Measurements from ENCODE around the gene MVB12B.

- TF ChIP-seq CTCF (IDR thresholded peaks at IDR 0.05 in 2 of 3, conservative IDR thresholded peaks at IDR 0.05 in 1 of 3; ENCODE audit: borderline replicate concordance in 1 of 3, insufficient read depth in 1 of 3, low read depth in 2 of 3, low read length in 2 of 3): no peak
- no peak for TF ChIP-seq POLR2A (IDR thresholded peaks at IDR 0.05; ENCODE audit: borderline replicate concordance, extremely low read depth, insufficient read depth, insufficient read length)
- TF ChIP-seq YY1 (IDR thresholded peaks at IDR 0.05; ENCODE audit: extremely low read depth, insufficient replicate concordance, low read depth, low read length): no peak
- no peak for TF ChIP-seq TCF7L2 (IDR thresholded peaks at IDR 0.05; ENCODE audit: borderline replicate concordance, extremely low read depth, insufficient read depth, insufficient read length)
- TF ChIP-seq ZNF274 (IDR thresholded peaks at IDR 0.05; ENCODE audit: low read depth, low read length): no peak
- TF ChIP-seq REST (IDR thresholded peaks at IDR 0.05; ENCODE audit: low read depth): no peak
- no peak for TF ChIP-seq POLR2AphosphoS5 (IDR thresholded peaks at IDR 0.05; ENCODE audit: low read depth, low read length)
- no peak for TF ChIP-seq SIN3A (IDR thresholded peaks at IDR 0.05; ENCODE audit: low read depth)
- TF ChIP-seq ATF3 (IDR thresholded peaks at IDR 0.05): no peak
- TF ChIP-seq MAX (IDR thresholded peaks at IDR 0.05): no peak
These were observed 151.8 kb downstream of the MVB12B start for GRCh38 chr9:126478216-126478981.

Data from HCT116 (cell line).